HepG2 (cell line): ENCODE results near the gene SSBP2. TPM values are rescaled to one million over a fixed set of nuclear protein-coding genes. Genes with fewer than 3 reads are reported as not detected.

Source experiments
- ATF1 ChIP-seq: IDR thresholded peaks from 2 replicates; pipeline ENCODE4 v1.6.1; 2016; ENCODE audit warnings: mild to moderate bottlenecking, control low read depth
- GLI4 ChIP-seq: sonication (generic); formaldehyde crosslinking; IDR thresholded peaks from 2 replicates; pipeline ENCODE4 v1.5.1; 2020; ENCODE audit warnings: missing genetic modification reagents, mild to moderate bottlenecking, moderate library complexity, borderline replicate concordance
- KAT7 ChIP-seq: IDR thresholded peaks from 2 replicates; pipeline ENCODE4 v1.6.1; 2018; ENCODE audit warnings: borderline replicate concordance, missing compliant biosample characterization
- KDM6A ChIP-seq: IDR thresholded peaks from 2 replicates; pipeline ENCODE4 v1.6.1; 2016; ENCODE audit warnings: low read depth
- NR1H2 ChIP-seq: sonication (generic); formaldehyde crosslinking; IDR thresholded peaks from 2 replicates; pipeline ENCODE4 v1.8.1; 2022; ENCODE audit warnings: low read depth, missing genetic modification reagents, borderline replicate concordance
- ZFP36 ChIP-seq: fragments of 150-350 bp; IDR thresholded peaks from 2 replicates; pipeline ENCODE4 v1.6.1; 2018; ENCODE audit warnings: borderline replicate concordance, low read length, low read depth; ENCODE audit not compliant: partially characterized antibody
- ZNF354B ChIP-seq: sonication (generic); formaldehyde crosslinking; IDR thresholded peaks from 2 replicates; pipeline ENCODE4 v1.8.0; 2022; ENCODE audit warnings: mild to moderate bottlenecking, missing genetic modification reagents
- ZNF589 ChIP-seq: sonication (generic); formaldehyde crosslinking; conservative IDR thresholded peaks from 2 replicates; pipeline ENCODE4 v1.8.0; 2022; ENCODE audit warnings: mild to moderate bottlenecking, moderate library complexity, missing genetic modification reagents
- ZNF724P ChIP-seq: sonication (generic); formaldehyde crosslinking; IDR thresholded peaks from 2 replicates; pipeline ENCODE4 v1.8.0; 2022; ENCODE audit warnings: missing genetic modification reagents, borderline replicate concordance
- polyA plus RNA-seq, 8 experiments: library from polyadenylated mRNA; depleted of rRNA in 3 of 8; stranded (reverse) in 7 of 8; unstranded in 1 of 8; fragments of >200 nt; fragmentation: Illumina TruSeq in 4 of 8; extraction: Trizol in 4 of 8; gene quantifications; 2 replicates each; pipeline versions ENCODE4 v1.2.1 to v1.2.3, GENCODE V29; 2011 to 2016; ENCODE audit warnings: low read depth in 4 of 8, missing spikeins in 1 of 8, mixed read lengths in 1 of 8; ENCODE audit not compliant: insufficient read depth in 1 of 8
- total RNA-seq, 5 experiments: library from RNA; depleted of rRNA; stranded (reverse); fragments of >200 nt; fragmentation: Illumina TruSeq; extraction: Trizol; gene quantifications; 2 replicates each; pipeline ENCODE4 v1.2.3, GENCODE V29; 2016; ENCODE audit warnings: low read depth in 1 of 5
- TF ChIP-seq, protein P1 (sequence below): sonication (generic); formaldehyde crosslinking; IDR thresholded peaks from 2 replicates; pipeline ENCODE4 v1.8.0; 2022; ENCODE audit warnings: mild to moderate bottlenecking, missing genetic modification reagents, moderate library complexity
- TF ChIP-seq, protein P2 (sequence below): sonication (generic); formaldehyde crosslinking; IDR thresholded peaks from 2 replicates; pipeline ENCODE4 v1.4.0; 2020; ENCODE audit warnings: missing genetic modification reagents
- TF ChIP-seq, protein P3 (sequence below): sonication (generic); formaldehyde crosslinking; conservative IDR thresholded peaks from 2 replicates; pipeline ENCODE4 v1.4.0; 2020; ENCODE audit warnings: mild to moderate bottlenecking, missing genetic modification reagents, moderate library complexity
- TF ChIP-seq, protein P4 (sequence below): sonication (generic); formaldehyde crosslinking; IDR thresholded peaks from 2 replicates; pipeline ENCODE4 v1.5.0; 2020; ENCODE audit warnings: mild to moderate bottlenecking, missing genetic modification reagents
- TF ChIP-seq, protein P5 (sequence below): IDR thresholded peaks from 2 replicates; pipeline ENCODE4 v1.4.0; 2020; ENCODE audit warnings: mild to moderate bottlenecking, missing genetic modification reagents
- TF ChIP-seq, protein P6 (sequence below): sonication (generic); formaldehyde crosslinking; IDR thresholded peaks from 2 replicates; pipeline ENCODE4 v1.5.1; 2020; ENCODE audit warnings: missing genetic modification reagents, mild to moderate bottlenecking, borderline replicate concordance

Gene SSBP2
- total and polyA plus RNA-seq, 2 of the 13 experiments (the other 11 are each of a cell fraction or from before 2014, with no cell fraction given): 0.16 TPM; not detected in 1

DNA sequence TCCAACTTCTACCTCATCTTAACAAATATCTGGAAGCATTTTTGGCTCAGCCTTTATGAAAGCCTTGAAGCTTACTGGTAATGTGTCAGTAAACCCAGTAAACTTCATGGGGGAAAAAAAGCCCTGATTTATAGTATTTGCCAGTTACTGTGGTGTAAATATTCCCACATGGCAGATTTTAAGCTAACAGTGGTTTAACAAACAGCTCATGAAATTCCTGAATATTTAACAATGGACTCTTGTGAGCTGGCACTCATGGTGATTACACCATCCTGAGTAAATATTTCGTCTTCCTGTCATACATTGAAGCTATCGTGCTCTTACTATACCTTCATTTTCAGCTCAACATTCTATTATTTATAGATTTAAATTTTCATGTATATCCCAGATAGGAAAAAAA, 300.0 kb downstream of the SSBP2 start (continued):
- no peak for TF ChIP-seq ZNF354B (CRISPR knock-in tag)
- no peak for TF ChIP-seq ZFP36
- TF ChIP-seq, protein P1, sequence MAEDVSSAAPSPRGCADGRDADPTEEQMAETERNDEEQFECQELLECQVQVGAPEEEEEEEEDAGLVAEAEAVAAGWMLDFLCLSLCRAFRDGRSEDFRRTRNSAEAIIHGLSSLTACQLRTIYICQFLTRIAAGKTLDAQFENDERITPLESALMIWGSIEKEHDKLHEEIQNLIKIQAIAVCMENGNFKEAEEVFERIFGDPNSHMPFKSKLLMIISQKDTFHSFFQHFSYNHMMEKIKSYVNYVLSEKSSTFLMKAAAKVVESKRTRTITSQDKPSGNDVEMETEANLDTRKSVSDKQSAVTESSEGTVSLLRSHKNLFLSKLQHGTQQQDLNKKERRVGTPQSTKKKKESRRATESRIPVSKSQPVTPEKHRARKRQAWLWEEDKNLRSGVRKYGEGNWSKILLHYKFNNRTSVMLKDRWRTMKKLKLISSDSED: no peak
- TF ChIP-seq, protein P2, sequence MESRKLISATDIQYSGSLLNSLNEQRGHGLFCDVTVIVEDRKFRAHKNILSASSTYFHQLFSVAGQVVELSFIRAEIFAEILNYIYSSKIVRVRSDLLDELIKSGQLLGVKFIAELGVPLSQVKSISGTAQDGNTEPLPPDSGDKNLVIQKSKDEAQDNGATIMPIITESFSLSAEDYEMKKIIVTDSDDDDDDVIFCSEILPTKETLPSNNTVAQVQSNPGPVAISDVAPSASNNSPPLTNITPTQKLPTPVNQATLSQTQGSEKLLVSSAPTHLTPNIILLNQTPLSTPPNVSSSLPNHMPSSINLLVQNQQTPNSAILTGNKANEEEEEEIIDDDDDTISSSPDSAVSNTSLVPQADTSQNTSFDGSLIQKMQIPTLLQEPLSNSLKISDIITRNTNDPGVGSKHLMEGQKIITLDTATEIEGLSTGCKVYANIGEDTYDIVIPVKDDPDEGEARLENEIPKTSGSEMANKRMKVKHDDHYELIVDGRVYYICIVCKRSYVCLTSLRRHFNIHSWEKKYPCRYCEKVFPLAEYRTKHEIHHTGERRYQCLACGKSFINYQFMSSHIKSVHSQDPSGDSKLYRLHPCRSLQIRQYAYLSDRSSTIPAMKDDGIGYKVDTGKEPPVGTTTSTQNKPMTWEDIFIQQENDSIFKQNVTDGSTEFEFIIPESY (CRISPR knock-in tag): no peak
- TF ChIP-seq, protein P3, sequence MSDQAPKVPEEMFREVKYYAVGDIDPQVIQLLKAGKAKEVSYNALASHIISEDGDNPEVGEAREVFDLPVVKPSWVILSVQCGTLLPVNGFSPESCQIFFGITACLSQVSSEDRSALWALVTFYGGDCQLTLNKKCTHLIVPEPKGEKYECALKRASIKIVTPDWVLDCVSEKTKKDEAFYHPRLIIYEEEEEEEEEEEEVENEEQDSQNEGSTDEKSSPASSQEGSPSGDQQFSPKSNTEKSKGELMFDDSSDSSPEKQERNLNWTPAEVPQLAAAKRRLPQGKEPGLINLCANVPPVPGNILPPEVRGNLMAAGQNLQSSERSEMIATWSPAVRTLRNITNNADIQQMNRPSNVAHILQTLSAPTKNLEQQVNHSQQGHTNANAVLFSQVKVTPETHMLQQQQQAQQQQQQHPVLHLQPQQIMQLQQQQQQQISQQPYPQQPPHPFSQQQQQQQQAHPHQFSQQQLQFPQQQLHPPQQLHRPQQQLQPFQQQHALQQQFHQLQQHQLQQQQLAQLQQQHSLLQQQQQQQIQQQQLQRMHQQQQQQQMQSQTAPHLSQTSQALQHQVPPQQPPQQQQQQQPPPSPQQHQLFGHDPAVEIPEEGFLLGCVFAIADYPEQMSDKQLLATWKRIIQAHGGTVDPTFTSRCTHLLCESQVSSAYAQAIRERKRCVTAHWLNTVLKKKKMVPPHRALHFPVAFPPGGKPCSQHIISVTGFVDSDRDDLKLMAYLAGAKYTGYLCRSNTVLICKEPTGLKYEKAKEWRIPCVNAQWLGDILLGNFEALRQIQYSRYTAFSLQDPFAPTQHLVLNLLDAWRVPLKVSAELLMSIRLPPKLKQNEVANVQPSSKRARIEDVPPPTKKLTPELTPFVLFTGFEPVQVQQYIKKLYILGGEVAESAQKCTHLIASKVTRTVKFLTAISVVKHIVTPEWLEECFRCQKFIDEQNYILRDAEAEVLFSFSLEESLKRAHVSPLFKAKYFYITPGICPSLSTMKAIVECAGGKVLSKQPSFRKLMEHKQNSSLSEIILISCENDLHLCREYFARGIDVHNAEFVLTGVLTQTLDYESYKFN (CRISPR knock-in tag): 0 out of 2 replicates have a peak, but pooled peaks have one; percentile 37
- TF ChIP-seq ZNF589 (CRISPR knock-in tag): no peak
- TF ChIP-seq ATF1 (CRISPR knock-in tag): peak; percentile 36; the same call in 1 of the 2 replicates
- TF ChIP-seq ZNF724P: no peak
- TF ChIP-seq, protein P4, sequence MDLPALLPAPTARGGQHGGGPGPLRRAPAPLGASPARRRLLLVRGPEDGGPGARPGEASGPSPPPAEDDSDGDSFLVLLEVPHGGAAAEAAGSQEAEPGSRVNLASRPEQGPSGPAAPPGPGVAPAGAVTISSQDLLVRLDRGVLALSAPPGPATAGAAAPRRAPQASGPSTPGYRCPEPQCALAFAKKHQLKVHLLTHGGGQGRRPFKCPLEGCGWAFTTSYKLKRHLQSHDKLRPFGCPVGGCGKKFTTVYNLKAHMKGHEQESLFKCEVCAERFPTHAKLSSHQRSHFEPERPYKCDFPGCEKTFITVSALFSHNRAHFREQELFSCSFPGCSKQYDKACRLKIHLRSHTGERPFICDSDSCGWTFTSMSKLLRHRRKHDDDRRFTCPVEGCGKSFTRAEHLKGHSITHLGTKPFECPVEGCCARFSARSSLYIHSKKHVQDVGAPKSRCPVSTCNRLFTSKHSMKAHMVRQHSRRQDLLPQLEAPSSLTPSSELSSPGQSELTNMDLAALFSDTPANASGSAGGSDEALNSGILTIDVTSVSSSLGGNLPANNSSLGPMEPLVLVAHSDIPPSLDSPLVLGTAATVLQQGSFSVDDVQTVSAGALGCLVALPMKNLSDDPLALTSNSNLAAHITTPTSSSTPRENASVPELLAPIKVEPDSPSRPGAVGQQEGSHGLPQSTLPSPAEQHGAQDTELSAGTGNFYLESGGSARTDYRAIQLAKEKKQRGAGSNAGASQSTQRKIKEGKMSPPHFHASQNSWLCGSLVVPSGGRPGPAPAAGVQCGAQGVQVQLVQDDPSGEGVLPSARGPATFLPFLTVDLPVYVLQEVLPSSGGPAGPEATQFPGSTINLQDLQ: no peak
- TF ChIP-seq KDM6A: no peak
- TF ChIP-seq NR1H2: no peak
- TF ChIP-seq, protein P5, sequence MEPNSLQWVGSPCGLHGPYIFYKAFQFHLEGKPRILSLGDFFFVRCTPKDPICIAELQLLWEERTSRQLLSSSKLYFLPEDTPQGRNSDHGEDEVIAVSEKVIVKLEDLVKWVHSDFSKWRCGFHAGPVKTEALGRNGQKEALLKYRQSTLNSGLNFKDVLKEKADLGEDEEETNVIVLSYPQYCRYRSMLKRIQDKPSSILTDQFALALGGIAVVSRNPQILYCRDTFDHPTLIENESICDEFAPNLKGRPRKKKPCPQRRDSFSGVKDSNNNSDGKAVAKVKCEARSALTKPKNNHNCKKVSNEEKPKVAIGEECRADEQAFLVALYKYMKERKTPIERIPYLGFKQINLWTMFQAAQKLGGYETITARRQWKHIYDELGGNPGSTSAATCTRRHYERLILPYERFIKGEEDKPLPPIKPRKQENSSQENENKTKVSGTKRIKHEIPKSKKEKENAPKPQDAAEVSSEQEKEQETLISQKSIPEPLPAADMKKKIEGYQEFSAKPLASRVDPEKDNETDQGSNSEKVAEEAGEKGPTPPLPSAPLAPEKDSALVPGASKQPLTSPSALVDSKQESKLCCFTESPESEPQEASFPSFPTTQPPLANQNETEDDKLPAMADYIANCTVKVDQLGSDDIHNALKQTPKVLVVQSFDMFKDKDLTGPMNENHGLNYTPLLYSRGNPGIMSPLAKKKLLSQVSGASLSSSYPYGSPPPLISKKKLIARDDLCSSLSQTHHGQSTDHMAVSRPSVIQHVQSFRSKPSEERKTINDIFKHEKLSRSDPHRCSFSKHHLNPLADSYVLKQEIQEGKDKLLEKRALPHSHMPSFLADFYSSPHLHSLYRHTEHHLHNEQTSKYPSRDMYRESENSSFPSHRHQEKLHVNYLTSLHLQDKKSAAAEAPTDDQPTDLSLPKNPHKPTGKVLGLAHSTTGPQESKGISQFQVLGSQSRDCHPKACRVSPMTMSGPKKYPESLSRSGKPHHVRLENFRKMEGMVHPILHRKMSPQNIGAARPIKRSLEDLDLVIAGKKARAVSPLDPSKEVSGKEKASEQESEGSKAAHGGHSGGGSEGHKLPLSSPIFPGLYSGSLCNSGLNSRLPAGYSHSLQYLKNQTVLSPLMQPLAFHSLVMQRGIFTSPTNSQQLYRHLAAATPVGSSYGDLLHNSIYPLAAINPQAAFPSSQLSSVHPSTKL (CRISPR knock-in tag): peak; percentile 82
- TF ChIP-seq, protein P6, sequence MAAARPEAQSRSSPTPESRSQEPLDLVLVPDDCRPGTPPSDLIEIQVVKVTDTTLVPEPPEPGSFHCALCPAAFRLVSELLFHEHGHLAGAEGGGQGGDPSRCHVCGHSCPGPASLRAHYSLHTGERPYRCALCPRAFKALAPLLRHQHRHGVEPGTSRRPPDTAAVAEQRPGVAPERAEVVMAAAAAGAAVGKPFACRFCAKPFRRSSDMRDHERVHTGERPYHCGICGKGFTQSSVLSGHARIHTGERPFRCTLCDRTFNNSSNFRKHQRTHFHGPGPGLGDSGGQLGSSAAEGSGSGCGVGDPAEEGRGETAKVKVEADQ (CRISPR knock-in tag): no peak
- TF ChIP-seq GLI4 (CRISPR knock-in tag): no peak
- TF ChIP-seq KAT7 (CRISPR knock-in tag): no peak
